ENCODE data around the gene CACNA1S. TPM values are rescaled to one million over a fixed set of nuclear protein-coding genes. Genes with fewer than 3 reads are reported as not detected.

The CACNA1S gene
- polyA plus RNA-seq, 1 donor: 0.53 TPM

DNA sequence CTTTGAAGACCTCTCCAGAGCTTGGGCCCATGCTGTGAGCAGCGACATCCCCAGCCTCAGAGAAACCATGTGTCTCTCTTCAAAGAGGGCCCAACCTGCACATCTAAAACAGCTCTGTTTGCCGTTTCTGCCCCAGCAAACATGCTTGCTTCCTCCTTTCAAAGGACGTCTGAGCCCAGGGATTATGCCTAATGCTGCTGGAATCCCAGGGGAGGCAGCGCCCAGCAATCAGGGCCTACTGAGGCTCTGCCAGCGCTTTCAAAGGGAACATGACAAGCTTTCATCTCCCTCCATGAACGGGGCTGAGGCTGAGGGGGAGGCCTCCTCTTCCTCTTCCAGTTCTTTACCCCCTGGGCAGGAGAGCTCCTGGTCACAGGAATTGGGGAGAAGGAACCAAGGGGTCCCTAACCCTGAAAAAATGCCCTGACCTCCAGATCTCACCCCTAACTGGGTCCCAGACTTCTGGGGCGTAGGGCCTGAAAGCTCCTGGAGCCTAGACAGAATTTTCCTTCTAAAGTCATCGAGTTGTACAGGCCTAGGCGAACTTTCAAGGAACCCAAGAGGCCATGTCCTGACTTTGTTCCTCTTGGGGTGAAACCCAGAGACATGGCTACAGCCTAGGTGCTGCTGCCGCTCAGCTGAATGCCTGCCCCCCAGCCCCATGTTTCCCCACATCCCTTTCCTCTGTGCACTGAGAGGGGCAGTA, 28.2 kb upstream of the CACNA1S start:
- no peak for DNase-seq

DNA sequence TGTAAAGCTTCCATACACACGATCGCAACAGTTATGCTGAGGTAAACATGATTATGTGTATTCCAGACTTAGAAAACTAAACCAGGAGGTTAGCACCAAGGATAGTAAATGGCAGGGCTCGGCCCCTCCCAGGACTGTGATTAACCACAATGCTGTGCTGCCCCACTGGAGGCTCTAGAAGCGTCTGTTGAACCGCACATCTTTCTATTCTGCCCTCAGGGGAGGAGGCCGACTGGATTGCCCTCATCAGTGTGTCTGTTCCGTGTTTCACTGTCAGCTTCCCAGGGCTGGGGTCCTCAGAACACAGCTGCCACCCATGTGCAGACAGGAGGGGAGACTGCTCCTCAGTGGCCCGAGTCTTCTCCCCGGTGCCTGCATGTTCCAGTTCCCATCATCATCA, 27.5 kb upstream of the CACNA1S start:
- no peak for DNase-seq

DNA sequence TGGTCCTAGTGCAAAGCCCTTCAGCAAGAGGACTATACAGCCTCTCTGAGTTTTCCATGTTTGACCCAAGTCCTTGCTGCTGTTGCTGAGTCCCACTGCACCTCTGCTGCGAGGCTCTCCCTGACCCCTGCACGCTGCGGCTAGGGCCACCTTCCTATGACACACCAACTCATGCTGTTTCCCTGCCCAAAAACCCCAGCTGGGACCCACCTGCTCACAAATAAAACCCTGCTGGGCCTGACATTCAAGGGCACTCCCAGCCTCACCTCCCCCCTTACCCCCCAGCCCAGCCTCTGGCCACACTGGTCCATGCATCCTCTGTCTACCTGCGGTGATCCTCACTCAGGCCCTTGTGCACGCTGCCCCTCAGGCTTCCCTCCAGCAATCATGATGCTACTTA, 27.1 kb upstream of the CACNA1S start:
- DNase-seq: no peak

DNA sequence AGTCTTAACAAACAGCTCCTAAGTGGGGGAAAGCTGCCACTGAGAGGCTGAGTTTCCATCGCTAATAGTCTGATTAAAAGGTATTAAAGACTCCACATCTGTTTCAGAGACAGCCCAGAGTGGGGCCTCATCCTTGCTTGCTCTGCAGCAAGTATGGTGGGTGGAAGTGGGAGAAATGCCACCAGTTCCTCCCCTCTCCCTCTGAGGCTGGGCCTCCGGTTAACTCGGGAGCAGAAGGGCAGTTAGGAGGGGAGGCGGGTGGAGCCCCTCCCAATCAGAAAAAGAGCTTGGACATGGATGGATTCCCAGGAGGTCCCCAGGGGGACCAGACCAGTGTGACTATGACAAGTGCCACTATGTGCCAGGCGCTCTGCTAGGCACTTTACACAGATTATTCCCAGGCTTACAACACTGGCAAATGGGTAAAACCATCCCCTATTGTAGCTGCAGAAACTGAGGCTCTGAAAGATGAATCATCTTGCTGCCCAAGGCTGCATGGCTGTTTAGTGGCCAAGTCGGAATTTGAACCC, 26.1 kb upstream of the CACNA1S start:
- no peak for DNase-seq

DNA sequence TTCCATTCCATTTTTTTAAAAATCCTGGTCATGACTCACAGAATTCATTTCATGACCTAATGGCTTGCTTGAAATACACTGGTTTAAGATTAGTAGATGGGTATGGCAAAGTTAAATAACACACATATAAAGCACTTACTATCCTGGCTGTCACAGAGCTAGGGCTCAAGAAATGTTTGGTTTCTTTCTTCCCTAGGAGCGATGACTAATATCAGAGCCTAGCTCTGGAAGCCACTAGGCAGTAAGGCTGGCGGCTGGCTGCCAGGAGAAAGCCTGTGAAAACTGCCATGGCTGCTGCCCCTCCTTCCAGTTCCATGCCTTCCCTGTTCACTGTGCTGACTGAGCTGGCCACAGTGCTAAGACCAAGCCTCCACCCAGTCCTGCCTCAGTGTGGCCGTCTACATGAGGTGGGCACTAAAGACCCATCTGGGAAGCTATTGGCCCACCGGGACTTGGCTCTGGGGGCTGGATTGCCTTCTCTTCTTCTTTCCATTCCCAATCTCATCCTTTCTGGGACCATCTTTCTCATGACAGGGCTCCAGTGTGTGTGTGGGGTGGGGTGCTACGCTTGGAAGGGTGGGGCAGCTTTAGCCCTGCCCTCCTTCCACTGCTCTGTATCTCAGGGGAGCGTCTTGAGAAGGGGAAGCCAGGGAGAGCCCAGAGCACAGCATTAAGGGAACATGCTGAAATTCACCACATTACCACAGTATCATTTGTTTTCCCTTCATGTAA, 25.5 kb upstream of the CACNA1S start:
- DNase-seq: no peak

DNA sequence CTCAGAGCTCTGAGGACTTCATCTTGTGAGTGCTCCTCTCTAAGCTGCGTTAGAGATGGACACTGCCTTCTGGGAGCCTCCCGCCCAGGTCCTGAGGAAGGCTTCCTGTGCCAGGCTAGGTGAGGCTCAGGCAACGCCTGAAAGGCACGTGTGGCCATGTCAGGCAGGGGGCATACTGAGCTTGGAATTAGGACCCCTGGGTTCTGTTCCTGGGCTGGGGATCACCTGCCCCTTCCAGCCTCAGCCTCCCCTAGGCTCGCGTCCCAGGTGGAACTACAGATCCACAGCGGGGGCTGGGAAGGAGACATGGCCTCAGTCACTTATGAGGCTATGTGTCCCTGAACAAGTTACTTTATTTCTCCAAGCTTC, 24.8 kb upstream of the CACNA1S start:
- DNase-seq: no peak

DNA sequence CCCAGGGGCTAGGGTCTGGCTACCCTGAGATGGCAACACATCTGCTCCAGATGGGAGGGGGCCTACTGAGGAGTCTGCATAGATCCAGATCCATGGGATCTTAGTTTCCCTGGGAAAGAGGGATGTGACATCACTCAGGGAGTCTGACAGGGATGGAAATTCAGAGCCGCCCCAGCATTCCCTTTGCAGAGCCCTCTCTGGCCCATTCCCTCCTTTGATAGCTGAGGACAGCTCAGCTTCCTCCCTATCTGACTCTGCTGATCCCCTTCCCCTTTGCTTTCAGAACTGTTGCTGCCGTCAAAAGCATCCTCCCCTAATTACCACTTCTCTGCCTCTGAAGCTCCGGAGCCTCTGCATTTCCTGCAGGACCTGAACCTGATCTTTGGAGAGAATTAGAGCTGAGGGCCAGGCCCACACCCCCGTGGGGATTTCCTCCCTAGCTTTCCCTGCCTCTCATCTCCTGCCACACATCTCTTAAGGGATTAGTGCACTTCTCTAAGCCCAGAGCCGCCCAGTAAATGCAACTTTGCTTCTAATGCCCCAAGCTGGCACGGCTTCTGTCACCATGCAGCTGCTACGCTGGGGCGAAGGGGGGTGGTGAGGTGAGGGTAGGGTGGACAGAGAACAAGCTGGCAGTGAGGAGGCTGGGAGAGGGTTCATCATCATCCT, 24.3 kb upstream of the CACNA1S start:
- no peak for DNase-seq

DNA sequence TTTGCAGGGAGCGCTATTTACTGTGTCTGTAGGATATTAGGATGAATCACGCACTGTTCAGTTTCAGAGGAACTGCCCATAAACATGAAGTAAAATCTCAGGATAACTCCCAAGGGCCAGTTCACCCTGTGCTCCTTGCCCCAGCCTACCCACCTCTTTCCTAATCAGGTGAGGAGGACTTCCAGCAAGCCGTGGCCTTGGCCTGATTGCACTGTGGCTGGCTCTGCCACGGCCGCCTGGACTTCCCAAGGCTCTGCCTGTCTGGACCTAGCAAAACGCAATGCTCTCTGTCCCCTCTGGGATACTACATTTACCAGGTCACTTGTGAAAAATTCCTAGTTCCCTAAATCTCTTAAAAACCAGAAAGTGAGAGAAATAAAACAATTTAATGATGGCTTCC, 22.2 kb upstream of the CACNA1S start:
- no peak for DNase-seq

DNA sequence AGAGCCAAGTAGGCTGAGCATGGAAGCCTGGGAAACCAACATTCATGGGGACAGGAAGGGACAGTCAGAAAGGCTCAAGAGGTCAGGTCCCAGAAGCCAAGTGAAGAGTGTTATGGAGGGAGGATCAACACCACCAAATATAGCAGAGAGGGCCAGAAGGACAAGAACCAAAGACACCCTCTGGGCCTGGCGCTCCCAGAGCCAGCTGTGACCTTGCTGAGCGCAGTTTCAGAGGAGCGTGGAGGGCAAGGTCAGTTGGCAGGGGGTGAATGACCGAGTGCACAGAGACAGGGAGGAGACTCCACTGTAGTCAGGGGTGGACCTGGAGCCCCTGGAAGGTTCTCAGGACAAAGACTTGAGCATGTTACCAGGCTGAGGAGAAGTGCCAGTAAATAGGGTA, 19.2 kb upstream of the CACNA1S start:
- DNase-seq: no peak

DNA sequence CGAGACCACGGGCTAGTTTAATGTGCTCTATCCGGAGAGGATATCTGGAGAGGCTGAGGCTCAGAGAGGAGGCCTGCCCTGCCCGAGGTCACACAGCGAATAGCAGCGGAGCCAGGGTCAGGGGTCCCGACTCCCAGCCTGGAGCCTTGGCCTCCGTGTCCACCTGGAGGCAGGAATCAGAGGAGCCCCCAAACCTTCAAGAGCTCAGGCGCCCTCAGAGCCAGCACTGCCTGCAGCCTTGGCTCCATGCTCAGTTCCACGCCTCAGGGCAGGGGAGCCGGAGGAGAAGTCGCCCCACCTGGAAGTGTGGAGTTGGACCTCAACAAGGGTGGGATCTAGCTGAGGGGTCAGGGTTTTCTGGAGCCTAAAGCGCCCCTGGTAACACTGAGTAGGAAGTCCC, 16.7 kb upstream of the CACNA1S start:
- no peak for DNase-seq

DNA sequence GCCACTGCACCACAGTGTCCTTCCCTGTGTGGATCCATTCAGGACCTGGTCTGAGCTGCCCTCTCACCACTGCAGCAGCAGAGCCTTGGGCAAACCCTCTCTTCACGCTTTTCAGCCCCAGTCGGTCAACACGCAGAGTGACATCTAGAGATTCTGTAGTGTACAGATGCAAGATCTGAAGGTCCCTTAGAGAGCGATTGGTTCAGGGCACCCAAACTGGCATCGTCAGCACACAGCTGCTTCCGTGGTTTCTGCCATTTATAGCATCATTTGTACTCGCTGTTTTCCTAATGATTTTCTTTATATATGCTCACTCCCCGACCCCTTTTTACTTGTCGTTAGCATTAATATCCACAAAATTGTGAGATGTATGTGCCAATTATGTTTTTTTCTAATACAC, 16.2 kb upstream of the CACNA1S start:
- no peak for DNase-seq

DNA sequence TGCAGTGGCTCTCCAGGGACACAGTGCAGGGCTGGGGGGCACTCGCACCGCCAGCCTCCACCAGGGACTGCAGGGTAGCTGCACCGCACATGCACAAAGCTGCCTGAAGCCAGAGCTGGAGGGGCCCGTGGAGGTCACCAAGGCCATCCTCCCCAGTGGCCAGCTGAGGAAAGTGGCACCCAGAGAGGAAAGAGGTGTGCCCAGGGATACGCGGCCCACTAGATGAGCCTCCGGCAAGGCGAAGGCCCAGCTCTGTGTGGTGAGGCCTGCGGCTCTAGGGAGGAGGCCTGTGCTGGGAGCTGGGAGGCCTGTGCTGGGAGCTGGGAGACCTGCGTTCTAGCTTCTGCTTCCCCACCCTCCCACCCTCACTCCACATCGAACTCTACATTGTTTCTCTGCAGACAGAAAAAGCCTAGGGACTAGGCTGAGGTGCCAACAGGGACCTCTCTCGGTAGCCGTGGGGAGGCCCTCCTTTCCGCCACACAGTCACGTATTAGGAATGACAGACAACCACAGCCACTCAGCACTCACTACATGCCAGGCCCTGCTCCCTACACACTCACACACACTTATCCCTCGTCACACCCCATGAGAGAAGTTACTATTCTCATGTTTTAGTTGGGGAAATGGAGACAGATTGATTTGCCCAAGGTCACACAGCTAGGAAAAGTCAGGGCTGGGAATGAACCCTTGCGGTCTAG, 15.7 kb upstream of the CACNA1S start:
- DNase-seq: no peak

DNA sequence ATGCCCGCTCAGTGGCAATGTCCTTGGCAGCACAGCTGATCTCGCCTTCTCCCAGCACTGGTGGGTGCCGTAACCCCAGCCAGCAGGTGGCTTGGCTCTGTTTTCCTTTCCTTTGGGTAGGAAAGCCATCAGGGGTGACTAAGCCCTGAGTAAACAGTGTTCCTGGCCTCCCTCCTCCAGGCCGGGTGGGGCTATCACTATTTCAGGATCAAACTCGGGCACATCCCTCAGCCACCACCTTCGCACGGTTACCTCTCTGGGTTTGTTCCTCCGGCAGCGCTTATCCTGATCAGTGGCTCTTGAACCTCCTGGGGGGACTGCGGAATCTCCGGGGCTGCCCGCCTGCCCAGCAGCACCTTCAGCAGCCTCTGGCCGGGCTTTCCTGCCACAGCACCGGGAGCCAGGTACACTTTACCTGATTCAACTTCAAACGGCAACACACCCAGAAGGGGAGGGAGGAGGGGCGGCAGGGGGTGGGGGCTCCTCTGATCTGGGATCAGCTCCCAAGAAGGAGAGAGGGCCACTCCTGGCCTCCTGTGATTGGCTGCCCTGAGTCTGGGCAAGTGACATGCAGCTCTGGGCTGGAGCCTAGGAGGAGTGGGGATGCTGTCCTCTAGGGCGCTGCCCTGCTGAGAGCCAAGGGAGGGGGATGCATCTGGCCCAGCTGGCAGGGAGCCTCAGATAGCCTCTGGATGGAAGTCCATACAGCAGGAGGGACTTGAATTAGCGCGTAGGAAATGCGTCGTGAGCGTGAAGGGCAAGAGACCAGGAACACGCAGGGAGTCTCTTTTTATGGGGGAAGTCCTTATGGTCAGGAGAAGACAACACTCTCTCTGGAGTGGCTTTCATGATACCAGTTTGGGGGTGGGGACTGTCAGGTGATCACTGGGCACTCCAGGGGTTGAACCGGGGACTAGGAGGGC, 14.9 kb upstream of the CACNA1S start, which contains the start of gene ASCL5:
Gene ASCL5 (minus strand): TSS at position 353 of the 923 bp plus-strand sequence. CDS start 11,812 bp downstream, outside the sequence.
- DNase-seq: no peak

DNA sequence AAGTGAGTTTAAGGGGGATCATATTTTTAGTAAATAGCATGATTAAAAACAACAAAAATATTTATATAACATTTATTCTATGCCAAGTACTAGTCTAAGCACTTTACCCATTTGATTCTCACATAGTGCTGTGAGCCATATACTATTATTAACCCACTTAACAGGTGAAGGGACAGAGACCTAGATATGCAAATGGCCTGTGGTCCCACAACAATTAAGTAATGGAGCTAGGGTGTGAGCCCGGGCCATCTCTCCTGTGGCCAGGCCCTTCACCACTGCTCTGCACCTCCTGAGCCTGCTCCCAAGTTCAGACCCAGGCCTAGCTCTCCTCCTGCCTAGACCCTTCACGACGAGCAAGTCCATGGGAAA, 14.2 kb upstream of the CACNA1S start:
- DNase-seq: no peak

DNA sequence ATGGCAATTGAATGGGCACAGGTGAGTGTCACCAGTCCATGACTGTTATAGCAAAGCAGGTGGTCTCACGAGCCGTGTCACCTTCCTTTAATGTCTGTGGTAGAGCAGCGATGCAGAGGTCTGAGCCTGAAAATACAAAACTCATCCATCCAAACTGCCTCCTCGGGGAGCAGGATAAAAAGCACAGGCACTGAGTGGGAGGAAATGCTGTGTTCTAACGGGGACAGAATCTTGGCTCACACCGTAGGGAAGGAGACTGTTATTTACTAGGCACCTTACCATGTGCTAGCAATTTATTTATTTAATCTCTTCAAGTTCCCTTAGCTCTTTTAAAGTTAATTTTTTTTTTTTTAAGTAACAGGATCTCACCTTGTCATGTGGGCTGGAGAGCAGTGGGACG, 13.6 kb upstream of the CACNA1S start:
- DNase-seq: no peak

DNA sequence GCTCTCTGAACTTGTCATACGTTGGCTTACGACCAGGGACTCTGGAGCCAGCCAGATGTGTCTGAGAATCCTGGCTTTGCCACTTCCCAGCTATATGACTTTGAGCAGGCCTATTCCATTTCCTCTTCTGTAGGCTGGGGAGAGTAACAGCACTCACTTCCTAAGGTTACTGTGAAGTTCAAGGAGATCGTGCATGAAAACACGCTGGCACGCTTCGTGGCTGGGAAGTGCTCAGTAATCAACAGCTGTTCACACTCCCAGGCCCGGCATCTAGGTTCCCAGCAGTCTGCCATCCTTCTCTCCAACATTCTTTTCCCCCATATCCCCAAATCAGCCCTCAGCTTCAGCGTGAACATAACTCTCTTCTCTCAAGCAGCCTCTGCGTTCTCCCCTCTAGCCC, 12.8 kb upstream of the CACNA1S start:
- DNase-seq: peak; percentile 15

DNA sequence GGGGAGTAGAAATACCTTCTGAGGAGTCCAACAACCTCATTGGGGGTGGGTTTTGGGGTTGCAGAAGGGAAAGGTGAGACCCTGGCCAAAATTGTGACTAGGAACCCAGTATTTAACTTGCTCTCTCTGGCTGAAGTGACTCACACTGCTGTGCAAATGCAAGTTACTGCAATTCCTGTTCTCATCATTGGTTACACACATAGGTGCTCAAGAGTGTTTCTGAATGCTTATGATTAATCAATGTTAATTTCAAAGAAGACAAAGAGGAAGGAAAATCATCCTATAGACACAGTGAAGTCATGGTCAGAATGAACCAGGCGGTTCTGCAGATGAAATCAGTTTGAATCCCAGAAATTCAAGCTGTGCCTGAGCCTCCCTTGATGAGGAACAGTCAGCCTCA, 11.6 kb upstream of the CACNA1S start:
- DNase-seq: no peak

DNA sequence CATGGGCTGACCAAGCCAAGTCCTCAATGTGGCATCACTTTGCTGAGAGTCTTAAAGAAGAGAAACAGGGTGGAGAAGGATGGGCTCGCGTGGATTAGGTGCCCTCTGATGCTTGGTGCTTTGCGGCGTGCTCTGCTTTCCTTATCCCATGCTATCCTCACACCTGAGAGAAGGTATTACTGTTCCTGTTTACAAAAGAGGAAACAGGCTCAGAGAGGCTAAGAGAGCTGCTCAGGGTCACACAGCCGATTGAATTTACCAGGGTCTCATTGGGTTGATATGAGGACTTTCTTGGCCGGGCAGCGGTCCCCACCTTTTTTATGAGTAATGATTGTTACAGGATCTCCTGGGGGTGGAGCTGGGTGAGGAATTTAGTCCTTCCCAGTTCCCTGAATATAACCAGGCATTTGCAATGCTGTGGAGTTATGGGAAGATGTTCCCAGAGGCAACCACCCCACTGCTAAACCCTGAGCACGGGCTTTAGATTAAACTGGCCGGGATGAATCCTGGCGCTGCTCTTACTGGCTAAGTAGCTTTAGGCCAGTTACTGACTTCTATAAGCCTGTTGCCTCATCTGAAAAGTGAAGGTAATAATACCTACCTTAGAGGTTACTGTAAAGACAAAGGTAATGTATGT, 10.2 kb upstream of the CACNA1S start:
- DNase-seq: no peak

DNA sequence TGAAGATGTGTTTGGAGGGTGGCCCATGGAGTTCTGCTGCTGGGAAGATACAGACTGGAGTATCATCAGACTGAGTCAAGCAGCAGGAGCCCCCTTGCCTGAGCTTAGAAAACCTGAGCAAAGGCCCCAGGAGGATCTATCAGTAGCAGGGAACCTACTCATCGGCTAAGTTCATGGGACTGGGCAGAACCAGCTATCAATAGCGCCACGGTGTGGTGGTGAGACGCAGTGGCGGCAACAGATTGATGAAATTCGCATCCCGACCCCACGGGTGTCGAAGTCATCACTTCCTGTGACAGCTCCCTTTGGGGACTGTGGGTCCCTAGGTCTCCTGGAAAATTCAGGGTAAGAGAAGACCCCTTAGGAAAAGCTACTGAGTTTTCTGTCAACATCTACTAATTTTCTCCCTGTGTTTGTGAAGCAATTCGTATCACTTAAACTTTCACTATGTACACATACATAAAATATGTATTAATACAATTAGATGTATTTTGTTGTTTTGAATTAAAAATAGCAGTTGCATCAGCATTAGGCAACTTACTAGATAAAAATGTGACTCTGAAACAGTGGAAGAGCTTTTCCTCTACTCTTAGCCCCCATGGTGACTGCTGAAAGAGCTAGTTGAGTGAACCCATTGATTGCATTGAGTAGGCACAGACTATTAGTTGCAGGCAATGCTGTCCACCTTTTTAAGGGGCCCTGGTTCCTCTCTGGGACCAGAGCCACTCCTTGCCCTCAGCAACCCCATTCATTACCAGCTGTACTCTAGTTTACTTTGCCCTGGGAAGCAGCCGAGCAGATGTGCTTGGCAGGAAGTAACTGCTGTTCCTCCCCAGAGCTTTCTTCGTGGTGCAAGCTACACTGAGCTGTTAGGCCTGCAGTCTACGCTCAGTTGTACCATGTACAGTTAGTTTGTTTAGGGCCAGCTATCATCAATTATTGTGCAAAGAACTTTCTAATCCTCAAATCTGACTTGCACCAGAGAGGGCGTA, 7.3 kb upstream of the CACNA1S start:
- no peak for DNase-seq

DNA sequence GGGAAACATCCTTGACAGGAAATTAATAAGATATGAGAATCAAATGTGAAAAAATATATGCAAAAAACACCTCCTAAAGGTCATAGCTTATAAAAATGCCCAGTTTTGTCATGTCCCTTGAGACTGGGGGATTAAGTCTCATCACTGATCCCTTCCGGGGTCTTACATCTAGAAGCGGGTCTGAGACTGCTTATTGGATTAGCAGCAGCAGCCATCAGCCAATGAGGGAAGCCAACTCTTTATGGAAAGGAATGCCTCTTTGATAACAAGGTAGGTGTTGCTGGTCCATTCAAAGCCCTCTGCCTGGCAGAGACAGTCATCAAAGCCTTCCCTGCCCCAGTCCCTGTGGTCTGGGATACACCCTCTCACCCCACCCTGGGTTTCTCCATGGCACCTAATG, 3.9 kb upstream of the CACNA1S start:
- no peak for DNase-seq
